HPDE6-E6E7 (cell line): Measurements from ENCODE around the gene CACNA2D3.
A peak's percentile ranks its signal among the peaks of the same experiment; 100 is the strongest.

ENCODE experiments used
- DNase-seq: peaks from one replicate; pipeline ENCODE4 v3.0.0; 2011; ENCODE audit warnings: missing footprints; ENCODE audit errors: extremely low spot score

Gene CACNA2D3

DNA sequence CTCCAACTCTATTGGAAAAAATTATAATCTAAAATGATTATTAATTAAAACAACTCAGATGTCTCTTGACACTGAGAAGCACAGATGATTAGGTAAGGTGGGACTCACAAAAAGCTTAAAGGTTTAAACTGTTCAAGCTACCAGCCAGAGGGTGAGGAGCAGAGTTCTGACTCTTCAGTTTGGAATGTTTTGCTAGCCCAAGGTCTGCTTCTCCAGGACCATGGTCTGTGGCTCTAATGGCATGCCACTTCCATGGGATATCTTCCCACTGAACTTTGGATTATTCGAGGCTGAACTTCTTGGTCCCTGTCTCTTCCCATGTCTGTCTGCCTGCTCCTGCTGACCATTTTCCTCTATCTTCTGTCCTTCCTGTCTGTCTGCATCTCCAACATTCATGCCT lies 49.2 kb downstream of the CACNA2D3 start:
- no peak for DNase-seq

DNA sequence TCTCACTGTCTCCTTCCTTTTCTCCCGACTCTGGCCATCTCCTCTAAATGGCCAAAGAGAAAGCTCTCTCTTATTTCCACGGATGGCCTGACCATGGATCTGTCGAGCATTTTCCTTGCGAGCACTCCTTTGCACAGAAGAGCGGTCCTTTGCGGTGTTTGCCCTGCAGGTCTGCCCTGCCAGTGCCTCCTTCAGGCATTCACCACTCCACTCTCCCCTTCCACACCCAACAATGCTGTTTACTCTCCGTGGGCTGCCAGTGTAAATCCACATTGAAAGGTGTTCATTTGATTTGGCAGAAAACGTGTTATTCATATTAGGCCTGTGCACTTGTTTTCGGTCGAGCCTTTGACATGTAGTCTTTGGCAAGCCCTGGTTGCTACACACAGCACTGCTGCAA lies 49.6 kb downstream of the CACNA2D3 start:
- DNase-seq, result no peak

DNA sequence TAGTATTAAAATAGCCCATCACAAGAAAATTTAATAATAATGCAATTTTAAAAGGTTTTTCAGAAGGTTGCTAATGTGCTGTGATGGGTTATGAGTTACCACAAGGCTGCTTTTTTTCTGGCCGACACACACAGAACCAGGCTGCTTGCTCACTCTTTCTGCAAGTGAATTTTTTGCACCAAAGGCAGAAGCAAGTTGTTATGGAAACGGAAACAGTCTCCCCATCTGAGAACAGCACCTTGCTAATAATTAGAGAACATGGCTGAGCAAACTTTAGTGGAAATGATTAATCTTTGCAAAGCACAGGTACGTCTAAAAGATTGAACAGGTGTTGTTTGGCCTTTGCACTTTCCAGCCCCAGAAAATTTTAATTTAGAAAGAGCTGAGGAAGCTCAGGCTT lies 51.0 kb downstream of the CACNA2D3 start:
- no peak for DNase-seq

DNA sequence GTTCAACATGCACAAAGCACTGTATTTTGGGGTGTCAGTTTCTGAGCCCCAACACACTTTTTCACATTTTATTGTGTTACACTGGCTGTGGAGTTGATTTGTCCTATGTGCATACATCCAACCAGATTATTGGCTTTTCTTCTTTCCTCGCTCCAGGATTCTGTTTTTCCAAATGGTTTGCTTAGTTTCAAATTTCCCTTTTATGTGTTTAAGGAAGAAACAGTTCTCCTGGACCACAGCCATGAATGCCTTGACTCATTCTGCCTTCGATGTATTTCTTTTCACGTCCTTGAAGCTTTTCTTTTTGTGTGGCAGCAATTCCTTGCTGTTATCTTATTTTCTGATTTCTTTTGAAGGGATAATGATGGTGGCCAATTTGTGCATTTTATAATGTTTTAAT lies 53.8 kb downstream of the CACNA2D3 start:
- no peak for DNase-seq

DNA sequence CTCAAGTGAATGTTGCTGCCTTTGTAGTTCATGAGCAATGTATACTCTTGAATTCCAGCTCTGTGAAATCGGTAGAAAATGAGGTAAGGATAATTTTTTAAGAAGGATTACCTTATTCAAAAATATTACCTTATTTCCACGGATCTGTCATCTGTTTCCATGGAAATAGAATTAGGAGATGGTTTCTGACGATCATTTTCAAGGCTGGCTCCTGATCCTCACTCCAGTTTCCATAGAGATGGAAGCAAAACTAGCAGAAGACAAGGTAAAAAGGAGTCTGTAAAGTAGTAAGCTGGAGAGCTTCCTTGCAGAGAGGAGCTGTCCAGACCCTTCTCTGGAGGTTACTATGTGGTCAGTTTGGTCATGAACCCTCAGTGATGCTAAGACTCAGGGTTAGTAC lies 55.5 kb downstream of the CACNA2D3 start:
- DNase-seq, result no peak

DNA sequence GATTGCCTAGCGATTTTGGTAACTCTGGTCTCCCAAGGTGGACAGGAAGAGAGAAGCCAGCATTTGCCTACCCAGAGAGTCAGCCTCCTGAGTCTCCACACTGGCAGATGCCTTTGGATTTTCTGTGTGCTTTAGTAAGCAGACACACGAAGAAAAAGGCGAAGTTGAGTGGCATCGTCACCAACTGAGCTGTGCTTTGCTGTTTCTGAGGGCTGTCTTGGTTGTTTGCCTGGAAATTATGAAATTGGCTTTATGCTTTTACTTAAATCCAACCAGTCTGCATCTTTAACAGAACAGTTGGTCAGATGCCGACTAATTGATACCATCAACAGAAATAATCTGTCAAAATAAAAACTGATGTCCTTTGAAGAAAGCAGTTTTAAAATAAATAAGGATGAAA lies 56.0 kb downstream of the CACNA2D3 start:
- DNase-seq, result no peak

DNA sequence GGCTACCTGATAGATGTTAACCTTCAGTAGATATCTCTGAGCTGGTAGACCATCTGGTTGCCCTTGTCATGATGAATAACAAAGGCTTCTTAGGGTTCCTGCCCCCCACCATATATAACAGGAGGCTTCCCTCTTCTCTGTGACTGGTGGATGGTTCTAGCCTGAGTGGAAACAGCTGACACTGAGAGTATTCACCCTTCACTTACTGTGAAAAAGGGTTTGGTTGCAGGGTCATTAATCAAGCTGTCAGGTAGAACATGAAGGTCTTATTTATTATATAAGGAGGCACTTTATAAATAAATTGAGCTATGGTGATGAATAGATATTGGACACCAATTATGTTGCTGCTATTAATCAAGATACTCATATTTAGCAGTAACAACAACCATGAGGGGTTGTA lies 58.6 kb downstream of the CACNA2D3 start:
- DNase-seq, result no peak

DNA sequence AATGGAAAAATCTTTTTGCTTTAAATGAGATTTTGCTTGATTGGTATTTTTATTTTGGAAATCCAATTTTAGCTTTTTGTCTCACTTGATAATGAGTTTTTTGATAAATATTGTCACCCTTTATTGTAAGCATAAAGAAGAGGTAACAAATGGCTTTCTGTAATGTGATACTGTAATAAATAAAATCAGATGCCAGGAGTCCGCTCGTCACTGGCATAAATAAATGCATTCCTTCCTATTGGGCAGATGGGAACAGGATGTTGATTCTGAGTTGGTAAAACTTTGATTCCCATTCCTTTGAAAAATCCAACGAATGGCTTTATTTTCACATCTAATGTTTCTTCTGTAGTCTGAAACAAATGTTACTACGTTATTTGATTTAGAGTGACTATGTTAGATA lies 59.9 kb downstream of the CACNA2D3 start:
- DNase-seq, result no peak

DNA sequence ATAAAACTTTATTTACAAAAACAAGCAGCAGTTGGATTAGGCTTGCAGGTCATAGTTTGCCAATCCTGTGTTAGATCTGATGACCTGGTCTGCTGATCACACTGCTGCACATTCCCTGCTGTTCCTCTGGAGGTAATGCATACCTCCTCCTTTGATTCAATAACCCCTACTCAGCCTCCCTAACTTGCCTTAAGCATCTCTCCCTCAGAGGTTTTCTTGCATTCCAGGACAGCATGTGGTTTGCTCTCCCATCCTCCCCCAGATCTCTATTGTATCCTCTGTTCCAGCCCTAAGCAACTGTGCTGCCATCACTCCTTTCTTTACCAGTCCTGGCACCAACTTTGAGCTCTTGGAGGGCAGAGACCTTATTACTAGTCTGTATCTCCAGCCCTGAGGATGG lies 63.4 kb downstream of the CACNA2D3 start:
- no peak for DNase-seq

DNA sequence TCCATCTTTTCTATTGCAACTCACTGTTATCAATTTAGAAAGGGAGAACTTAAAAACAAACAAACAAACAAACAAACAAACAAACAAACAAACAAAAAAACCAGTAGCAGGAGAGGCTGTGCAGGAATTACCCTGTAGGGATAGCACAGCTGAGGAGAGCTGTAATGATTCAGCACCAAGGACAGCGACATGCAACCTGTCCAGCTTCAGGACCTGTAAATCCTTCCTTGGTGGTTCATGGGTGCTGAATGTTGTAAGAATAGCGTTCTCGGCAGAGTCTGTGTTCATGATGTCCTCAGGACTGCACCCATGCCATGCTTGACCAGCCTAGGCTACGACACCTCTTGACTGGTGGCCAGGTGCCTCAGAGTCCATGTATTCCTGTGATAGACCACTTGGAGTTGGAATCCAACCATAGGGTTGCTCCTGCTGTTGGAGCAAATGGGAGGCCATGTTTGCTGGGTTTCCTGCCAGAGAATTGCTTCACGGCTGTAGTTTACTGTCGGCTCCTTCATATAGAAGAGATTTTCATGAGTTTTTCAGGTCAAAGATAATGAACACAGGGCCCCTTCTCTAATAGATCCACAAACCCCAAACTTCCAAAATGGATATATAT lies 65.9 kb downstream of the CACNA2D3 start:
- peak; percentile 9 for DNase-seq

DNA sequence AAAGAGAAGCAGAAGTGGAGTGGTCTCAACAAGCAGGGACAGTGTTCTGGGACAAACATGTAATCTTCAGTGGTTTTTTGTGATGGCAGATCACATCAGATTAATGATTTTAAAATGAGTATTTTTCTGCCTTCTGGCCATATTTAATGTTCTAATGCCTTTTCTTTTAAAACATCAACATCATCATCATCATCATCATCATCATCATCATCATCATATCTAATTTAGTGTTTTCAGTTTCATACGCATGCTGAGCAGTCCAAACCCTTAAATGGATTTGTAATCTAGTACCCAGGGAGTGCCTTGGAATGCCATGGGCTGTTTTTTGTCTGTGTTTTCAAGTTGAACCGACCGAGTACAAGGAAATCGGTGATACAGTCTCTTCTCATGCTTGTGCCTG lies 68.9 kb downstream of the CACNA2D3 start:
- no peak for DNase-seq

DNA sequence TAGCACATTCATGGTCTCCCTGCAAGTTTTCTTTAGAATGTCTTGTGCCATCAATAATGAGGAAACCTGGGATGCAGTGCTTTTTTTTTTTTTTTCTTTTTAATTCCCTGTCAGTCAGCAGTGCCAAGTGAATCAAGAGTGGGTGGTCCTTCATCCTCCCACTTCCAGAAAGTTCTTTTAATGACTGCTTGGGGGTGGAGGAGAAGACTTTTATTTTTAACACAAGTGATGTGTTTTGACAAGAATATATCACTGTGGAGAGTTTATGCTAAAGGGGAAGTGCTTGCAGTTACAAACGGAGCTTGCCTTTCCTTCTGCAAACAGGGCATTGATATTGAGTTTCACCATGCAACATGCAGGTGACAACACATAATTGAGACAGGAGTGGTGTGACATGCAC lies 69.7 kb downstream of the CACNA2D3 start:
- DNase-seq, result no peak

DNA sequence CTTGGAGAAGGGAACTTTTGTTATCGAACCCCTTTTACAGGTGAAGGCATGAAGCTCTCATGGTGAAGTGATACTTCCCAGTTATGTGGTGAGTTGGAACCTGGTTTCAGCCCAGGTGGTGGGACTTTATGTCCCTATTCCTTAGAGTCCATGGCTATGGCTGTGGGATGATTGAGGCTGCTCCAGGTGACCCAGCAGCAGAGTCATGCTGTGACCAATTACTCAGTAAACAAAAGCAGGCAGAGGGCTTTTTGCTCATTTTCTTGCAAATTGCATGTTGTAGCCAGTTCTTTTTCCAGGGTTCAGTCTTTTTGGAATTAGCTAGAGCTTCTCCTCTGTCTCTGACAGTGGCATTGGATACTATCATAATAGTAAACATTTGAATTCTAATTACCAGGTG lies 70.7 kb downstream of the CACNA2D3 start:
- DNase-seq, result no peak

DNA sequence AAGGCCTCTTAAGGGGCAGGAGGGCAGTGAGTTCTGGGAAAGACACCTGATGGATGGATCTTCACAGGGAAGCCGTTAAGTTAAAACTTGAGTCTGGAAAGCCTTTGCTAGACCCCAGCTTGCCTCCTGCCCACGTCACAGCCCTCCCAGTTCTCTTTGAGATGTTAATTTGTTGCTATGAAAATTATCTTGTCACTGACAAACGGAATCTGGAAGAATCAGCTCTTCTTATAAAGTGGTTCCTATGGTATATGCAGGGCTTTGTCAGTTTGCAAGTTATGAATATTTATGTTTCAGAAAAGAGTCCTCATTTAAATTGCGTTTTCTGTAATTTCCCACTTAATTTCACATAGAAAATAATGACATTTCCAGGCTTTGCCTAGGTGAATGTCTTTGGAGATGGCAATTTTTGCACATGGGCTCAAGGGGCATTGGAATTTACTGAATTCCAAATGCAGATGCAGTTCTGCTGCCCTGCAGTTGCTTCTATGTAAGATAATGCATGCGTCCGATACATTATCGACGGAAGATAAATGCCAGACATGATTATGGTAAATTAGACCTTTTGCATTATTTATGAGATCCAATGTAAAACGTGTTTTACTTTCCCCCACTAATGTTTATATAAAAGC lies 74.1 kb downstream of the CACNA2D3 start:
- DNase-seq, result no peak

DNA sequence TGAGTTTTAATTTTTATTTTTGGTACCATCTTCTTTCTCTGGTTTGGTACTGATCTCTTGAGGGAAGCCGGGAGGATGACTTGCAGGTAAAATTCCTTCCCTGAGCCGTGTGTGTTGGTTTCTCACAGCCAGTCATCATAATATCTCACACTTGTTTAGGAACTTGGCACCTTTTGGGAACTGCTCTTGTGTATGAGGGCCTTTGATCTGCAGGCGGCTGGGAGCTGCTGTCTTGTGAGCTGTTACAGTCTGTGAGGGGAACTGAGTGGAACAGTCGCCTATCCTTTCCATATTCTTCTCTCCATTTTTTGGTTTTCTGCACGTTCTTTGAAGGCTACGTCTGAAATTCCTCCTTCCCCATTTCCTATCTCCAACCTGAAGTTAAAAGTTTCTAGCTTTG lies 75.2 kb downstream of the CACNA2D3 start:
- no peak for DNase-seq

DNA sequence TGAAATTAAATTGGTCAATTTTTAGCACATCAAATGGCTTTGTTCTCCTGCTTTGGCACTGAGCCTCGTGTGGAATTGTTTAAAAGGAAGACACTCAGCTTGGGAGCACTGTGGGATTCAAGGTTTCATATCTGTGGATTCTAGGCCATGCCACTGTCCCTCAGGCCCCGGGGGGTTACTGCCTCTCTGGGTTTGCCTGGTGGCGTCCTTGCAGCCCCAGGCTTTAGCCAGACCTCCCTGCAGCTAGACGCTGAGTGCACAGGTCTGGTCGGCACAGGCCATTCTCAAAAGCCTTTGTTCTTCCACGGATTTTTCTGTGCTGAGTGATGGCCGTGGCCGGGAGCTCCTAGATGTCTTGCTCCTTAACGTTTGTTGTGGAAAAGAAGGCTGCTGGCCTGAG lies 76.2 kb downstream of the CACNA2D3 start:
- no peak for DNase-seq

DNA sequence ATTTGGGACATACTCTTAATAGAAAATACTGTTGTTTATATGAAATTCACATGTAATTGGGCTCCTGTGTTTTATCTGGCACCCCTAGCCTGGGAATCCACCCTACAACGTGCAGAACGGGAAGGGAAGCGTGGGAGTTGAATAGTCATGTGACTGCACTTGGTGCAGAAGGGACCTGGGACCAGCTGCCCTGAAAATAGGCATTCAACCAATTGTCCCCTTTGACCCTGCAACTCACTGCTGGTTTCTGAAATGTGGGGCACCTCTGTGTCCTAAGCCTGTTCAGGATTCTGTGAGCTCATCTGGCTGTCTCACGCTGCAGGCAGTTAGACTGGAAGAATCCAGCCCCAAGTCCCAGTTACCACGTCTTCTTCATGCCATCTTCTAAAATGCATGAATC lies 79.7 kb downstream of the CACNA2D3 start:
- DNase-seq, result no peak

DNA sequence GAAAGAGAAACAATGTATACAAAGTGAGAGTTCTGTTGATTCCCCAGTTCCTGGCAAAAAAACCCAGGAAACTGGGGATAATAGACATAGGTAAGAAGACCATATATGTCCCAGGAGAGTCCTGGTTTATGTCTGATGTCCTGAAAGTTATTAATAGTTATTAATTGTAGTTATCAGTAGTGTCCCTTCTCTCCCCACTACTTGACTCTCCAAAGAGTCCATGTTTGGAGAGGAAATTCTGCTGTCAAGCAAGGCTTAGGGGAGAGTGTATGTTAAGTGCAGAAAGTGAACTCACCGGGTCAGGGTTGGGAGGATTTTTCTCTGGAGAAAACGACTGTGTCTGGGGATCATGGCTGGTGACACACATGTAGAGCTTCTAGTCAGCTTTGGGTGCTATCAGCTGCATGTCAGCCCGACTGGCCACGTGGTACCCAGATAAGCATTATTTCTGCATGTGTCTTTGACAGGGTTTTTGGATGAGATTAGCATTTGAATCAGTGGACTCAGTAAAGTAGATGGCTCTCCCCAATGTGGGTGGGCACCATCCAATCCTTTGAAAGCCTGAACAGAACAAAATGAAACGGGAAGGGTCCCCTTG lies 80.4 kb downstream of the CACNA2D3 start:
- DNase-seq, result no peak

DNA sequence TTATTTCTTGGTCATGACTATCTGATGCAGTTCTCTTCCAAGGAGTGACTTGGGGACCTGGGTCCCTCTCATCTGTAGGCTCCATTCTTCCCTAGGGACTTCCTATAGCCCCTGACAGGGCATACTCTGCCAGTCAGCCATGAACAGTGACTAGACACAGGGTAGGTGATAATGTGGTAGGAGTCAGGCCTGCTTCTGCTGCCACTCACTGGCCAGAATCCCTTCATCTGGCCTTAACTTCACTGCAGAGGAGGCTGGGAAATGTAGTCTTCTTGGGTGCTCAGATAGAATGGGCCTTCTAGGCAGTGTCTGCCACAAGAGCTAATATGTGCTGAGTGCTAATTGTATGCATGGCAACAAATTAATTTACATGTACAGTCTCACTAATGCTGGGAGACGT lies 84.5 kb downstream of the CACNA2D3 start:
- DNase-seq, result no peak

DNA sequence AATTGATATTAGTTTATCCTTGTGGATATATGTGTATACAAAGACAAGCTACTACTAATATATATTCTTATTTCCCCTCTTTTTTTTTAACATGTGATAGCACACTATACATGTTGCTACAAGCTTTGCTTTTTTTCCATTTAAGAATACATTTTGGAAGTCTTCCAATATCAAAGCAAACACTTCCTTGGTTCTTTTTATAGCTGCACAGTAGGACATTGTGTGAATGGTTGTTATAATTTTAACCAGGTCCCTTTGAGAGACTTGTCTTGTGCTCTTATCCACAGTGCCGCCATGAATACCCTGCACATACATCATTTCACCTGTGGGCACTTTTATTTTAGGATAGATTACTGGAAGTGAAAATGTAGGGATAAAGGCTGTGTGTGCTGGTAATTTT lies 88.7 kb downstream of the CACNA2D3 start:
- no peak for DNase-seq

DNA sequence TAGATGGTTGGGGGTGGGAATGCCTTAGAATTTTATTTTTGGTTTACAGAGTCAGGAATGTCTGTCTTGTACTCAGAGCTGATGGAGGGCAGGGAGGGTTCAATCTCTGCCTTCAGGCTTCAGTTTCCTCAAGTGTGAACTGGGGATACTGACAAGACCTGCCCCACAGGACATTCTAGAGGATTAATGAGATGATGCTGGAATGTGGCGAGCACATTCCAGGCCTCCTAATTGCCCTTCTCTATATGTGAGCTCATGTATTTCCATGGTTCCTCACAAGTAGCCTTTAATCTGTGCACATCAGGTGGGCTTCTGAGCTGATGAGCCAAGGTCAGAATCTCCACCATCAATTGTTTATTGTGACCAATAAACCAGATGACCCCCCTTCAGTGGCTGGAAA lies 90.4 kb downstream of the CACNA2D3 start:
- no peak for DNase-seq

DNA sequence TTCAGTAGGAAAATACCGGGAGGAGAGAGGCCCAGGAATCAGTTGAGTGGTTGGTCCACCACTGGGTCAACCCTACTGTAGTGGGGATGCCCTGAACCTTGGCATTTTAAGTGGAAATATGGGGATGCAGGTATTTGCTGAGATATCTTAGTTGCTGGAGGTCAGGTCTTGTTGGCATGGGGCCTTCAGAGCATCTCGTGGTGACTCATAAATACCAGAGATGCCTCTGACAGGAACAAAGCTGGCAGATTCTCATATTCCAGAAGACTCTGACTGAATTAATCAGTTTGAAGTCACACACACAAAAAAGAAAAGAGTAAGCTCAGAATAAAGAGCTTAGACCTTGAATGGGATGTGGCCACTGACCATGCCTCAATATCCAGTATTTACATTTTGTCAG lies 91.6 kb downstream of the CACNA2D3 start:
- no peak for DNase-seq

DNA sequence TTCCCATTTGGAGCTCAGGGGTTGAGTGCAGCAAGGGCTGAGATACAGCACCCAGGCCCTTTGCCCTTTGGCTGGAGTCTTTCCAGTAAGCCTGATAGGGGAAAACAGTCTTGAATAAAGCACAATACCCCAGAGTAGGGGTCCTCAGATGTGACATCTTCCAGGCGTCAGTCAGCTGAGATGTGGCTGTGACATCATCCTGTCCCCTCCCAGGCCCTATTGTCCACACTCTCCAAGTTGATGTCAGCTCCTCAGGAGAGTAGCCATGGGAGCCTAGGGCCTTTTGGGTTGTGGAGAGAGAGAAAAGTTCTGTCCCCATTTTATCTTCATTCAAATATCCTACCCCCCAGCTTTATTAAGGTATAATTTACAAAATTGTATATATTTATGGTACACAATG lies 92.5 kb downstream of the CACNA2D3 start:
- no peak for DNase-seq

DNA sequence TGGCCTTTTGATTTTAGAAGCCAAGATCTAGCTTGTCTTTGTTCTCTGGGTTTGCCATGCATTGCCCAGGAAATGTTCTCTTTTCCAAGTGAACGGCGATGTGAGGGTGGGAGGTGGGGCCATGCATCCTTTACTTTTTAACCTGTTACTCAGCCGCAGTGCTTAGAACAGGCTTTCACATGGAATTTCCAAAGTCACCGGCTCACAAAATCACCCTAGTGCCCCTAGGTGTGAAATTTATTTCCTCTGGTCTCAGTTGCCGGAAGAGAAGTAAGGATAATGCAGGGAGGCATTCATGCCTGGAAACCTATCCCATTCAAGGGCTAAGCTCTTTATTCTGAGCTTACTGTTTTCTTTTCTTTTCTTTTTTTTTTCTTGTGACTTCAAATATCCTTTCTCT lies 93.2 kb downstream of the CACNA2D3 start:
- DNase-seq, result no peak
